ENCODE results near the gene MCRIP2.
A peak's percentile ranks its signal among the peaks of the same experiment; 100 is the strongest.

Gene MCRIP2

DNA sequence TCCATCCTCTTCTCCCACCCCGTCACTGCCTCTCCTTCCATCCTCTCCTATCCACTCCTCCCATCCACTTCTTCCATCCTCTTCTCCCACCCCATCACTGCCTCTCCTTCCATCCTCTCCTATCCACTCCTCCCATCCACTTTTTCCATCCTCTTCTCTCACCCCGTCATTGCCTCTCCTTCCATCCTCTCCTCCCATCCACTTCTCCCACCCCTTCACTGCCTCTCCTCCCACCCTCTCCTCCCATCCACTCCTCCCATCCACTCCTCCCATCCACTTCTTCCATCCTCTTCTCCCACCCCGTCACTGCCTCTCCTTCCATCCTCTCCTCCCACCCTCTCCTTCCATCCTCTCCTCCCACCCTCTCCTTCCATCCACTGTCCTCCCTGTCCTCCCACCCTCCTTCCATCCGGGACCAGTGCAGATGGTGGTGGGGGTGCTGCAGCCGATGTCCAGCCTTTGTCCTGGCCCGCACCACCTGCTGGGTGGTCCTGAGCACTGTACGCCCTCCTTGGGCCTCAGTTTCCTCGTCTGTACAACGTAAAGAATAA, 9.7 kb upstream of the MCRIP2 start:
- DNase-seq, result no peak

DNA sequence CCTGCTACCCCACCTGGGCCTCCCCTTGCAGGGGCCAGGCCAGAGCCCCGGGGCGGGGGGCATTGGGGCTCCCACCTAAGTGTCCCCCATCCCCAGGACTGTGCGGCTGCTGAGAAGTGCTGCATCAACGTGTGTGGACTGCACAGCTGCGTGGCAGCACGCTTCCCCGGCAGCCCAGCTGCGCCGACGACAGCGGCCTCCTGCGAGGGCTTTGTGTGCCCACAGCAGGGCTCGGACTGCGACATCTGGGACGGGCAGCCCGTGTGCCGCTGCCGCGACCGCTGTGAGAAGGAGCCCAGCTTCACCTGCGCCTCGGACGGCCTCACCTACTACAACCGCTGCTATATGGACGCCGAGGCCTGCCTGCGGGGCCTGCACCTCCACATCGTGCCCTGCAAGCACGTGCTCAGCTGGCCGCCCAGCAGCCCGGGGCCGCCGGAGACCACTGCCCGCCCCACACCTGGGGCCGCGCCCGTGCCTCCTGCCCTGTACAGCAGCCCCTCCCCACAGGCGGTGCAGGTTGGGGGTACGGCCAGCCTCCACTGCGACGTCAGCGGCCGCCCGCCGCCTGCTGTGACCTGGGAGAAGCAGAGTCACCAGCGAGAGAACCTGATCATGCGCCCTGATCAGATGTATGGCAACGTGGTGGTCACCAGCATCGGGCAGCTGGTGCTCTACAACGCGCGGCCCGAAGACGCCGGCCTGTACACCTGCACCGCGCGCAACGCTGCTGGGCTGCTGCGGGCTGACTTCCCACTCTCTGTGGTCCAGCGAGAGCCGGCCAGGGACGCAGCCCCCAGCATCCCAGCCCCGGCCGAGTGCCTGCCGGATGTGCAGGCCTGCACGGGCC, 8.9 kb upstream of the MCRIP2 start:
- DNase-seq, result no peak

DNA sequence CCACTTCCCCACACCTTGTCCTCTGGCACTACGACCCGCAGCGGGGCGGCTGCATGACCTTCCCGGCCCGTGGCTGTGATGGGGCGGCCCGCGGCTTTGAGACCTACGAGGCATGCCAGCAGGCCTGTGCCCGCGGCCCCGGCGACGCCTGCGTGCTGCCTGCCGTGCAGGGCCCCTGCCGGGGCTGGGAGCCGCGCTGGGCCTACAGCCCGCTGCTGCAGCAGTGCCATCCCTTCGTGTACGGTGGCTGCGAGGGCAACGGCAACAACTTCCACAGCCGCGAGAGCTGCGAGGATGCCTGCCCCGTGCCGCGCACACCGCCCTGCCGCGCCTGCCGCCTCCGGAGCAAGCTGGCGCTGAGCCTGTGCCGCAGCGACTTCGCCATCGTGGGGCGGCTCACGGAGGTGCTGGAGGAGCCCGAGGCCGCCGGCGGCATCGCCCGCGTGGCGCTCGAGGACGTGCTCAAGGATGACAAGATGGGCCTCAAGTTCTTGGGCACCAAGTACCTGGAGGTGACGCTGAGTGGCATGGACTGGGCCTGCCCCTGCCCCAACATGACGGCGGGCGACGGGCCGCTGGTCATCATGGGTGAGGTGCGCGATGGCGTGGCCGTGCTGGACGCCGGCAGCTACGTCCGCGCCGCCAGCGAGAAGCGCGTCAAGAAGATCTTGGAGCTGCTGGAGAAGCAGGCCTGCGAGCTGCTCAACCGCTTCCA, 8.1 kb upstream of the MCRIP2 start:
- DNase-seq, result no peak

DNA sequence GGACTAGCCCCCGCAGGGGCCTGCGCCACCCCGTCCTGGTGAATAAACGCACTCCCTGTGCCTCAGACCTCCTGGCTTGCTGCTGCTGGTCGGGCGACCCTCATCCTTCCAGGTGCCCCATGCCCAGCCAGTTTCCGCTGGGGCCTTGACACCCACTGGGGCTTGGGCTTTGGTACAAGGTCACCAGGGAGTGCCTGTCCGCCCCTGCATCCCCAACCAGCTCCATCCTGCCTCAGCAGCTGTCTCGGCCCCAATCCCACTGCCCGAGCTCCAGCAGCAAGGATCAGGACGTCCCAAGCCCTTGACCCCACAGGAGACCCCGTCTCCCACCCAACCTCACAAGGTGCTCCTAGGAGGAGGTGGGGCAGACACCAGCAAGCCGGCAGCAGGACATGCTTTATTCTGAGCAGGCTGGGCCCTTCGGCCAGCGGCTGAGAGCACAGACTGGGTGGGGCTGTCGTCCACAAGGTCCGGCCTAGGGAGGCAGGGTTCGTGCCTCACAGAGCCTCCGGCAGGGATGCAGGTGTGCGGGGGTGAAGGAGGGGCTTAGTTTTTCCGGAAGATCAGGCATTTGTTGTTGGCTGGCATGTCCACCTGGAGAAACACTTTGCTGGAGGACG, 7.5 kb upstream of the MCRIP2 start:
- no peak for DNase-seq

DNA sequence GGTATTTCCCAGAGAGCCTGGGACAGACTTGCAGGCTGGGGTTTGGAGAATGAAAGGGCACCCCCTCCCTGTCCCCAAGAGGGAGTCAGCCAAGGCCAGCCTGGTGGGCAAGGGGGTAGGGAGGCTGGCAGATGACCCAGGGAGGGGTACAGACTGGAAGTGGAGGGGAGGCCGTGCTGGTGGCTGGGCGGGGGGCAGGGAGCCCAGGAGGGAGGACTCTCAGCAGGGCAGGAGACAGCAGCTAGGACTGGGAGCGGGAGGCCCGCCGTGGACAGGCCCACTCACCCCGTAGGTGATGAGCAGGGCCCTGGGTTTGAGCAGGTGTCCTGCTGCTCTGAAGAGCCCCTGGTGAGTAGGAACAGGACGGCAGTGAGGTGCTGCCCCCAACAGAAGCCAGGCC, 6.6 kb upstream of the MCRIP2 start:
- no peak for DNase-seq

DNA sequence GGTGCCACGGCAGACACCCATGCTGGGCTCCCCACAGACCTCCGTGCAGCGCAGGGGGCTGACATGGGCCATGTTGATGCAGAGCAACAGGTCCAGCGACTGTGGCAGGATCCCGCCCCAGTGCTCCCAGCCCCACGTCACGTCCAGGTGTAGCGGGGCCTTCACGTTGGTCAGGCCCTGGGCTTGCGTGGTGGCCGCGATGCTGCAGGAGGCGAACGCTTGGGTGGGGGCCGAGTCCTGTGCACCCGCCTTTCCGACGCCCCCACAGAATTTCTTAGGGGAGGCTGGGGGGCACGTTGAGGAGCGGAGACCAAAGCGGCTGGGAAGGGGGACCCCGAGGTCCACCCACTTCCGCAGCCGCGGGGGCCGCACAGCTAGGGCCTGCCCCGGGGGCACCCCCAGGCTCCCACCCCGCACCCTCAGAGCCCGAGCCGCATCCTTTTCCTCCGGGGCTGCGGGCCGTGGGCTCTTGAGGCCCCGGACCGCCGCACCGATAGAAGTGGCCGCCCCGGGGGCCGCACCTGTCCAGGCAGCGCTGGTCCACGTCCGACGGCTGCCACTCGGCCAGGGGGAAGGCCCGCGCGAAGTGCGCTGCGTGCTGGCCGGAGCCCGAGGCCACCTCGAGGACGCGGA, 5.9 kb upstream of the MCRIP2 start:
- DNase-seq, result peak in 3 of 58 donors; percentile 11 to 29 (median 27)

DNA sequence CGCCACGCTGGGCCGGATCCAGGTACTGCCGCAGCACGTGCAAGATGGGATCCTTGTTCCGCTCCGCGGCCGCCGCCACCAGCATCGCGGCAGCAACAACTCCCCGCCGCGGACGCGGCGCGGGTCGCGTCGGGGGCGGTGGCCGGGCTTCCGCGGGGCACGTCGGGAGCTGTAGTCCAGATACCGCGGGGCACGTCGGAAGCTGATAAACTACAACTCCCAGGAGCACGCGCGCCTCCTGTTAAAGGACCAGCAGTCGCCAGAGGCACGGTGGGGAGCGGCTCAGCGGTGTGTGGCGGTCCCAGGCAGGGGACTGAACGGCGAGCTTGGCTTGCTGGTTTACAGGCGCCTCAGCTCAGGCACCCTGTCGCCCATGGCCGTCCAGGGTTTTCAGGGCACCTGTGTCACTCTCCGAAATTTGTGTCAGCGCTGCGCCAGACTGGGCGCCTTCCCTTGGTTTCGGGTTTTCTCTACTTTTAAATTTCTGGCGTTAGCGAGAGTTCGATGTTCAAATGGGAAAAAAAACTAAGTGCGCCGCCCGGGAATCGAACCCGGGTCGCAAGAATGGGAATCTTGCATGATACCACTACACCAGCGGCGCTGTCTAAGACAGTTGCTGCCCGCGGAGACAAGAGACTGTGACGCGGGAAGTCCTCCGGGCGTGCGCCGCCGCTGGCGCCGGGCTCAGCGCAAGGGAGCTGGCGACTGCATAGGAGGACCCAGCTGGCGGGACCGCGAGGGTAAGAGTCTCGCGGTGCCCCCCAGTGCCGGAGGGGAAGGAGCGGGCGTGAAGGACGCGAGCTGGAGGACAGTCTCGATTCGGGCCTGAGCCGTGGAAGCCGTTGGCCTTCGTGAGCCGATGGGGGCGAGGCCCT, 5.2 kb upstream of the MCRIP2 start, which contains the start of gene METTL26:
Gene METTL26, minus strand, starts transcription at position 100 of the 875 bp plus-strand sequence. Its CDS starts 15 bp downstream, at position 85.
- peak; percentile 66 to 99 (median 96) for DNase-seq

DNA sequence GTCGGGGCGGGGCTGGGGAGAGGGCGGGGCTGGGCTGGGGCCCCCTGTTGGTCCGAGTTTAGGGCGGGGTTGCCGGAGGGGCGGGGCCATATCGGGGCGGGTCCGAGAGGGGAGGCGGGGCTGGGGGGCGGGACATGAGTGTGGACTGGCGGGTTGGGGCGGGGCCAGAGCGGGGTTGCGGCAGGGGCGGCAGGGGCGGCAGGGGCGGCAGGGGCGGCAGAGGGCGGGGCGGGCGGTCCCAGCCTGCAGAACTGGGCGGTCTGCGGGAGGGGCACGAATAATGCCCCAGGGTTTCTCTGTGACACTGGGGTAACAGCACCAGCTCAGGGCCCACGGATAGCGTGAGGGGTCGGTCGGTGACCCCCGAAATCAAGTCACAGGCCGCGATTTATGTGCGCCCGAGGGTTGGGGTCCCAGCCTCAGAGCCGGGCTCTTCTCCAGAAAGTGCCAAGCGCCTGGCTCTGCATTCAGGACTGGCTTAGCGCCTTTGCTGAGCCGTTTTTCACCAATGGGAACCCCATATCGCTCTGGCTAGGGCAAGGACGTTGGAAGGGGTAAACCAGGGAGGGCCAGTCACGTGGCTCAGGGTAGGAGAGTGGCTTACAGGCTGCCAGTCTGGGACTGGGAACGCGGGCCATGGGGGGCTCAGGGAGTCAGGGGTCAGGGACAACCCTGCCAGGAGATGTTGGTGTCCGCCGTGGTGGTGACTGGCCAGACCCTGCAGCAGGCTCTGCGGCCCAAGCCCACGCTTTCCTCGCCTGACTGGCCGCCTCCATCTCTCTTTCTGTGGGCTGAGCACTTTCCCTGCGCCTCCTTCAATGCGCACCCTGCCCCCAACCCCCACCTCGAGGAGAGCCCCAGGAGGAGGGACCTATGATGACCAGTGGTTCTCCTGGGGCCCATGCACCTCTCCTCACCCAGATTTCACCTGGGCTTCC, 4.3 kb upstream of the MCRIP2 start:
- peak in 49 of 58 donors; percentile 15 to 99 (median 95) for DNase-seq

DNA sequence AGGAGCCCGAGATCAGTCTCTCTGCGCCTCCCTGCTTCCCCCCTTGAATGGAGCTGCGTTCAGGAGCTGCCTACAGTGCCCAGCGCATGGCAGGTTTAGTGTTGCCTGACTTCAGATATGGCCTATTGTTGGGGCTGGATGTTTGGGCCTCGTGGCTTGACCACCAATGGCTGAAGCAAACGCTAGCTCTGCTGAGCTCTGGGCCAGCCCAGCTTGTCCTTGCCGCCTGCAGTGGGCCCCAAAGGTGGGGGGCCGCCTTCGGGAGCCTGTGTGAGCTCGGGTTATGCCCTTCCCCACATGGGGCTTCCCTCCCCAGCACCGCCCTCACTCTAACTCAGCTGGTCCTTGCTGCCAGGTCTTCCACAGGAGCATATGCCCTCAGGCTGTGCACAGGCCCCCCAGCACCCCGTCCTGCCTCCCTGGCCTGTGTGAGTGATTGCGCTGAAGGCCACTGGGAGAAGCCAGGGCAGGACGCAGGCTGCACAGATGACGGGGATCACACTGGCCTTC, 3.5 kb upstream of the MCRIP2 start:
- no peak for DNase-seq

DNA sequence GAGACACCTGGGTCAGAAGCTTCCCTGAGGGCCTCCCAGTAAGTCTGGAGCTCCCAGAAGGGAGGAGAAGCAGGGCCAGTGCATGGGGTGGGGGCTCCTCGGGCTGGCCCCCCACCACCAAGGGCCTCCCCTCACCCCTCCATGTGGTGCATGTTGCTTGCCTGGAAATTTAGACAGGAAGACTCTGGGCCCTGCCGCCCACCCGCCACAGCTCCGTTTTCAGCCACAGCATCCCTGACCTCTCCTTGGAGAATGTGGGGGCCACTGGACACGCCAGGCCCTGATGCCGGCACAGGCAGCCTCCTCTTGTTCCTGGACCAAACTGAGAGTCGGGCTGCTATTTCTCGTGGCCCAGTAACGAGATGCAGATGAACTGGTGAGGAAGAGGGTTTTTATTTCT, 2.8 kb upstream of the MCRIP2 start:
- no peak for DNase-seq

DNA sequence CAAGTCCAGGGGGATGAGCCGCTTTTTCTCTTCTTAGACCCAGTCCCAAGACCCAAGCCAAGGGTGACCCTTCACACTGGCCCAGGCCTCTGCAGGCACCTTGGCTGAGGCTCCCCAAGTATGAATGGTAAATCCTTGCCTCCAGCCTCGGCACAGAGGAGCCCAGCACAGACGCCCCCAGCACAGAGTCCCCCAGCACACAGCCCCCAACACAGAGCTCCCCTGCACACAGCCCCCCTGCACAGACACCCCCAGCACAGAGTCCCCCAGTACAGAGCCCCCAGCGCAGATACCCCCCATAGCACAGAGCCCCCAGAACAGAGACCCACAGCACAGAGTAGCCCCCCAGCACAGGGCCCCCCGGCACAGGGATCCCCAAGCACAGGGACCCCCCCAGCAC, 1.0 kb upstream of the MCRIP2 start:
- DNase-seq, result no peak

DNA sequence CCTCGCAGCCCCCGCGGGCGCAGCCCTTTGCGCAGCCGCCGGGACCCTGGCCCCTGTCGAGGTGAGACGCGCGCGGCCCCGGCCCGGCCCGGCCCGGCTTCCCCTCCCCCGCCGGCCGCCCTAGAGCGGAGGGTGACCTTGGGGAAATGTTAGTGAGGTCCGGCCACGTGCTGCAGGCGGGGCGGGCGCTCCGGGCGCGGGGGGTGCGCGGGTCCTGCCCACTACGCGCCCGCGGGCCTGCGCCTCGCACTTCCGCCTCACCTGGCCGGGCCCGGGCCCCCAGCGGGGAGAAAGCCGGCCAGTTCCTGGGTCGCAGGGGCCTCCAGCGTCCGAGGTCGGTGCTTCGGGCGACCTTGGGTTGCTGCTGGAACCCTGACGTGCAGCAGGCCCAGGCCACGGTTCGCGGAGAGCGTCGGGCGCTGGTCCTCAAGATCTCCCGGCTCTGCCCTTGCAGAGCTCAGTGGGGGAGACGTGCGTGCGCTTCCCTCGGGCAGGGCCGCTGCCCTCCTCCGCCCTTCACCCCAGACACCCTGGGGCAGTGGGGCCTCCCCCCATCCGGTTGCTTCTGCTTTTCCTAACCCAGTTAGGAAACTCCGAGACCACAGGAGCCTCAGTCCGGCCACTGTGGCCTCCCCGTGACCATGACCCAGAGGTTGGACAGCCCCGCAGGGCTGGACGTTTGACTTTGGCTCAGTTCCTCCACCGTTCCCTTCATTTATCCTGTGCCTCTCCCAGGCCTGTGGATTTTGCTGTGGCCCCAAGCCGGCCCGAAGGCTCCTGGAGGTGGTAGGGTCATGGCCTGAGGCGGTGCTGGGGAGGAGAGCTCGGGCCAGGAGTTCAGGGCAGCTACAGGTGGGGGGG, 791 bp downstream of the MCRIP2 start:
- DNase-seq, result peak in 26 of 58 donors; percentile 11 to 54 (median 33)

DNA sequence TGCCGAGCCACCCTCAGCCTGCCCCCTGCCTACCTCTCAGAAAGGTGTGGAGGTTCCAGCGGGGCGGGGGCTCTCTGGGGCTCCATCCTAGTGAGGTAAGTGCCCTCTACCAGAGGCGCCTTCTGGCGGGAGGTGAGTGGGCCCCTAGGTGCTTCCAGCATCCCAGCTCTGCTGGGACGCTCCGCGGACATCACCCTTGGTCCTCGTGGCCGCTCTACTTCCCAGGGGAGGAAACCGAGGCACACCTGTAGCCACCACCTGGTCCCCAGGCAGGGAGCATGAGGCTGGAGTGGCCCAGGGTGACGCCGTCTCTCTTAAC, 1.4 kb downstream of the MCRIP2 start:
- peak in 1 of 58 donors; percentile 33 for DNase-seq

DNA sequence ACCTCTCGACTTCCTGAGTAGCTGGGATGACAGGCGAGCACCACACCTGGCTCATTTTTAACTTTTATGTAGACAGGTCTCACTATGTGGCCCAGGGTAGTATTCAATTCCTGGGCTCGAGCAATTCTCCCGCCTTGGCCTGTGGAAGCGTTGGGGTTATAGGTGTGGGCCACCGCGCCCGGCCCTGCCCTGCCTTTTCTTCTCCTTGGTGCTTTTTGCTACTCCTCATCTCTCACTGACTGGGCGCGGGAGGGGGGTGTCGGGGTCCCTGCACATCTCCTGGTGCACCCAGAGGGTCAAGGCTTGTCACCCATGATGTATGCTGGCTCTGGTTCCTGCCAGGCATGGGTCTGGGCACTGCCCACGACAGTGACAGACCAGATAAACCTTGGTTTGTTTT, 2.9 kb downstream of the MCRIP2 start:
- no peak for DNase-seq

DNA sequence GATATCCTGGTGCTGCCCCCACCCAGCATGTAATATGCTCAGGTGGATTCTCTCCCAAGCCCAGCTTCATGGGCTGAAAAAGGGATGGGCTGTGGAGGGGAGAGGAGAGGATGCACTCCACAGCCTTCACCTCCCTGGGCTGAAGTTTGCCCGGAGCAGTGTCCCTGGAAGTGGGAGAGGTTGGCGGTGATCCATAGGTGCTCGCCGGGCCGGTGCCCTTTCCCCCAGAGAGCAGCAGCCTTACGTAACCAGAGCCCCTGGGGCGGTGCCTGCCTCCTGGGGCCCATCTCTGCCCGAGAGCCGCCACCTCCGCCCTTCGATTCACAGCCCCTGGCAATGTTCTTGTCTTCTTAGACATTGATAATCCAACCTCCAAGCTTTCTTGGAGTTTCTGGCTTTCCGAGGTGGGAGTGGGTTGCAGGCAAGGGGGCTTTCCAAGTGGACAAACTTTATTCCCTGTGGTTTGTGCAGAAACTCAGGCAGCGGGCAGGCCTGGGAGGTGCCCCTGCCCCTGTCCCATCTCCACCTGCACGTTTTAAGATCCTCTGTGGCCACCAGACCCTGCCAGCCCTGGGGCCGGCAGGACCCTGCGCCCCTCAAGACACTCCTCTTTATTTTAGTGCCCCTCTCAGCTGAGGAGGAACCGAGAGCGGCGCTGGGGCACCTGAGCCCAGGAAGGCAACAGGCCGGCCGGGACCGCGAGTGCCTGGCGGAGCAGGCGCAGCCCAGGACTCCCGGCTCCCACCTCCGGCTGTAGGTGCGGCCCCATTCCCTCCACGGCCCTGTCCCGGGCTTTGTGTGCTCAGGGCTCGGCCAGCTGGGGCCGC, 4.4 kb downstream of the MCRIP2 start:
- DNase-seq, result no peak

DNA sequence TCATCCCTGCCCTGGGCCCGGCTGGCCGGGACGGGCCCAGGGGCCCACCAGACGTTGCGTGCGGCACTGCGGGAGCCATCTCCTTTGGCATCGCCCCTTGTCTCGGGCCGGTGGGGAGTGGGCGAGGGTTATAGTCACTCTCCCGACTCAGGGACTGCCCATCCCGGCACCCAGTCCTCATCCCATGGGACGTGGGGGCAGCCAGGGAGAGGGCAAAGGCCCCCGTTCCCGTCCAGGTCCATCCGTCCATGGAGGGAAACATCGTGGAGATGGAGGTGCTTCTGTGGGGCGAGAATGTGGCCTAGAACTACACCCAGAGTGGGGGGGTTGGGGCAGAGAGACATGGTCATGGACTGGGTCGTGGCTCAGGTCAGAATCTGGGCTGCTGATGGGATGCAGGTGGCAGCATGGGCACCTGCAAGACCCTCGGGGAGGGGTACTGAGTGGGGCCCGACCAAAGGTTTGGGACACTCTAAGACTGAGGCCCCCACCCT, 5.1 kb downstream of the MCRIP2 start:
- no peak for DNase-seq
